Ovary (tissue), 3 donors: ENCODE results near the gene DHX29.

Source experiments
- CTCF ChIP-seq, 3 donors: fragments of 450-650 bp in 2 of 3; fragments of 200-600 bp in 1 of 3; IDR thresholded peaks; one replicate each; pipeline versions ENCODE4 v1.5.1 to v1.8.0; 2016 to 2022; ENCODE audit warnings: antibody characterized with exemption in 3 of 3, mild to moderate bottlenecking in 1 of 3
- POLR2A ChIP-seq: fragments of 450-650 bp; IDR thresholded peaks from one replicate; pipeline ENCODE4 v1.6.1; 2017; ENCODE audit warnings: antibody characterized with exemption, mild to moderate bottlenecking, moderate library complexity
- donor health status: DM: no; HTN: no; CAD: no.

GRCh38 chr5:55226934-55227663 lies 80.4 kb downstream of the DHX29 start, which contains the start of gene MCIDAS:
- TF ChIP-seq CTCF (IDR thresholded peaks at IDR 0.05) (no peak), POLR2A (no peak)
